ENCODE measurements around the gene CAPN2.
"Not testable (repeated sequence)": the region's sequence is repeated elsewhere in the genome, so short reads cannot be mapped to it uniquely, and the experiment has no call there.

The CAPN2 gene

GRCh38 chr1:223717123-223717522, 4.8 kb downstream of the CAPN2 start:
- DNase-seq (ENCODE audit: low spot score) = no peak

- DNase-seq (ENCODE audit: low spot score) = no peak
Measured at GRCh38 chr1:223717695-223718363, 5.5 kb downstream of the CAPN2 start.

- DNase-seq (ENCODE audit: low spot score) = no peak
Measured at GRCh38 chr1:223718850-223719249, 6.5 kb downstream of the CAPN2 start.

GRCh38 chr1:223720971-223721591, 8.7 kb downstream of the CAPN2 start:
- DNase-seq (ENCODE audit: low spot score) = peak; percentile 78

- DNase-seq (ENCODE audit: low spot score) = no peak
Measured at GRCh38 chr1:223721658-223722607, 9.6 kb downstream of the CAPN2 start.

- no peak for DNase-seq (ENCODE audit: low spot score)
Measured at GRCh38 chr1:223723351-223723904, 11.1 kb downstream of the CAPN2 start.

GRCh38 chr1:223724376-223724775, 12.0 kb downstream of the CAPN2 start:
- DNase-seq (ENCODE audit: low spot score) = no peak

- DNase-seq (ENCODE audit: low spot score) = no peak
Measured at GRCh38 chr1:223725578-223725977, 13.2 kb downstream of the CAPN2 start.

GRCh38 chr1:223726380-223727001, 14.2 kb downstream of the CAPN2 start:
- DNase-seq (ENCODE audit: low spot score) = peak; percentile 90

- DNase-seq (ENCODE audit: low spot score) = peak; percentile 64
Measured at GRCh38 chr1:223727541-223727940, 15.2 kb downstream of the CAPN2 start.

GRCh38 chr1:223729906-223730305, 17.6 kb downstream of the CAPN2 start:
- no peak for DNase-seq (ENCODE audit: low spot score)

GRCh38 chr1:223730479-223731132, 18.3 kb downstream of the CAPN2 start:
- no peak for DNase-seq (ENCODE audit: low spot score)

- peak; percentile 72 for DNase-seq (ENCODE audit: low spot score)
Measured at GRCh38 chr1:223731133-223731770, 18.9 kb downstream of the CAPN2 start.

- no peak for DNase-seq (ENCODE audit: low spot score)
Measured at GRCh38 chr1:223732993-223733798, 20.9 kb downstream of the CAPN2 start.

GRCh38 chr1:223733898-223734852, 21.8 kb downstream of the CAPN2 start:
- DNase-seq (ENCODE audit: low spot score) = no peak

GRCh38 chr1:223736638-223737037, 24.3 kb downstream of the CAPN2 start:
- DNase-seq (ENCODE audit: low spot score) = not testable (repeated sequence)

- no peak for DNase-seq (ENCODE audit: low spot score)
Measured at GRCh38 chr1:223737342-223737741, 25.0 kb downstream of the CAPN2 start.

GRCh38 chr1:223738465-223739365, 26.4 kb downstream of the CAPN2 start:
- DNase-seq (ENCODE audit: low spot score) = no peak
